ENCODE data around the gene ADGRF3. TPM values are rescaled to one million over a fixed set of nuclear protein-coding genes. Genes with fewer than 3 reads are reported as not detected.

The ADGRF3 gene
- total and polyA plus RNA-seq, 10 of the 15 experiments (the other 5 are each of a cell fraction or from before 2014, with no cell fraction given) = 0.03 to 3.1 (median 0.84) TPM

- H2AFZ ChIP-seq (ENCODE audit: control insufficient read depth, low read depth, low read length) = no peak overlapping the region
- POLR2A ChIA-PET = no interaction called here
- SMC1A ChIA-PET (ENCODE audit: uncharacterized antibody, unreplicated experiment) = interaction anchor here (0.8 to 1.6 kb wide), 2 partner anchors 17 to 48 kb away, joined by 3 to 4 read pairs; no protein-coding TSS in a partner anchor
- H3K9ac ChIP-seq (ENCODE audit: control insufficient read depth, insufficient read depth, low read length) = no peak overlapping the region
- CTCF ChIA-PET = interaction anchor here (0.7 to 0.8 kb wide), 2 partner anchors 14 to 326 kb away, joined by 3 read pairs; no protein-coding TSS in a partner anchor
- intact Hi-C loops (cut with micrococcal nuclease; ENCODE audit: unreplicated experiment) = no loop called here
- no peaks in the 10 kb centered on the region for H3K36me3 ChIP-seq (ENCODE audit: control insufficient read depth in 2 of 2, insufficient read depth in 2 of 2, low read length in 1 of 2)
- H3K27me3 ChIP-seq (replicated peaks in 1 of 2; ENCODE audit: control insufficient read depth in 2 of 2, insufficient read depth in 2 of 2, low read length in 1 of 2) = no peaks in the 10 kb centered on the region; a peak in 1 of 4 replicates
- H4K20me1 ChIP-seq (ENCODE audit: control insufficient read depth, insufficient read depth) = no peaks in the 10 kb centered on the region; the same call in 1 of the 2 replicates
- no peaks in the 10 kb centered on the region for H3K9me3 ChIP-seq (replicated peaks; ENCODE audit: control insufficient read depth, insufficient read depth, low read length)
- in situ Hi-C loops (cut with MboI) = no loop called here
- peaks cover 2% of the 10 kb centered on the region; the same call in 1 of the 2 replicates for H3K4me1 ChIP-seq (ENCODE audit: control insufficient read depth, insufficient read depth, low read length)
- no peak overlapping the region for H3K27ac ChIP-seq (ENCODE audit: control insufficient read depth, insufficient read depth)
- DNase-seq (ENCODE audit: low read depth, low spot score) (no peak), FAIRE-seq (no peak), ATAC-seq (no peak; the same call in 2 of the 3 replicates)
- H3K4me3 ChIP-seq = no peak overlapping the region
- WGBS (ENCODE audit: insufficient coverage, insufficient replicate concordance, low lambda C conversion rate, missing lambda C conversion rate) = 77% methylated on average over 6 of the region's 6 CpGs
- RAD21 ChIA-PET (ENCODE audit: unreplicated experiment) = interaction anchor here (1.3 kb wide), 1 partner anchor 17 kb away, joined by 4 read pairs; no protein-coding TSS in a partner anchor
- H3K79me2 ChIP-seq (ENCODE audit: control insufficient read depth, insufficient read depth, low read length) = no peaks in the 10 kb centered on the region
- H3K4me2 ChIP-seq (ENCODE audit: control insufficient read depth, insufficient read depth) = no peak overlapping the region
- no TSS peak for BruUV-seq (replicated peaks)
- TF ChIP-seq NFYB (IDR thresholded peaks at IDR 0.05; ENCODE audit: insufficient read depth, low read depth, low read length) (no peak), NFIC (IDR thresholded peaks at IDR 0.05; ENCODE audit: low read depth, low read length) (no peak), GATAD2B (conservative IDR thresholded peaks at IDR 0.05; ENCODE audit: low read depth) (no peak), CEBPB (IDR thresholded peaks at IDR 0.05; ENCODE audit: borderline replicate concordance in 1 of 2, low read depth in 2 of 2, low read length in 2 of 2) (no peak), PAX5 (IDR thresholded peaks at IDR 0.05; ENCODE audit: borderline replicate concordance, low read depth, low read length) (no peak), REST (IDR thresholded peaks at IDR 0.05; ENCODE audit: low read depth, low read length) (no peak), STAT3 (IDR thresholded peaks at IDR 0.05; ENCODE audit: low read depth, low read length) (no peak), EGR1 (IDR thresholded peaks at IDR 0.05; ENCODE audit: borderline replicate concordance in 1 of 2, low read depth in 2 of 2, low read length in 2 of 2) (no peak), PRDM15 (CRISPR knock-in tag; IDR thresholded peaks at IDR 0.05) (no peak), ZBTB11 (CRISPR knock-in tag; IDR thresholded peaks at IDR 0.05) (no peak), SMC3 (IDR thresholded peaks at IDR 0.05; ENCODE audit: borderline replicate concordance, low read length) (no peak)
Measured at GRCh38 chr2:26316845-26317244, 29.7 kb downstream of the ADGRF3 start.

Measured in GM12878 (cell line).